Measurements from ENCODE around the gene OSBPL6. TPM values are rescaled to one million over a fixed set of nuclear protein-coding genes. Genes with fewer than 3 reads are reported as not detected.

The OSBPL6 gene
- total and polyA plus RNA-seq, 2 of the 13 experiments (the other 11 are each of a cell fraction or from before 2014, with no cell fraction given): 0.03 to 0.11 TPM

DNA sequence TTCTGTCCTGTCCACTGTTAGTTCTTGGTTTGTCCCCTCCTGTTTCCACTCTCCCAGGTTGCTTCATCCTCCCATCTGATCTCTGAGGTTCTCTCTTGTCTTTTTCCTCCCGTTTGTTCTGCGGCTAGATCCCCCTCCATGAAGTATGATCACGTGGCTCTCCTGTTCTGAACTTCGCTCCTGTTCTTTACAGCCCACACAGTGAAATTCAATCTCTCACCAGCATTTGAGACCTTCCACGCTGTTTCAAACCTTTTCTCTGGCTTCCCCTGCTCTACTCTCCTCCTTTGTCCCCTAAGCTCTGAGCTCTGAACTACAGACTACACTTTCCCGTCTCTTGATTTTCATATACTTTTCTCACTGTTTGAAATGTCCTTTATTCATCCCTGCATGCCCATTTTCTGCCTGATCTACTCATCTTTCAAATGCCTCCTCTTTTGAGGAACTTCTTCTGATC is 83.5 kb downstream of the OSBPL6 start (continued):
- TF ChIP-seq, protein P1, sequence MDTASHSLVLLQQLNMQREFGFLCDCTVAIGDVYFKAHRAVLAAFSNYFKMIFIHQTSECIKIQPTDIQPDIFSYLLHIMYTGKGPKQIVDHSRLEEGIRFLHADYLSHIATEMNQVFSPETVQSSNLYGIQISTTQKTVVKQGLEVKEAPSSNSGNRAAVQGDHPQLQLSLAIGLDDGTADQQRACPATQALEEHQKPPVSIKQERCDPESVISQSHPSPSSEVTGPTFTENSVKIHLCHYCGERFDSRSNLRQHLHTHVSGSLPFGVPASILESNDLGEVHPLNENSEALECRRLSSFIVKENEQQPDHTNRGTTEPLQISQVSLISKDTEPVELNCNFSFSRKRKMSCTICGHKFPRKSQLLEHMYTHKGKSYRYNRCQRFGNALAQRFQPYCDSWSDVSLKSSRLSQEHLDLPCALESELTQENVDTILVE (CRISPR knock-in tag; IDR thresholded peaks at IDR 0.05): 0 out of 2 replicates have a peak, but pooled peaks have one; percentile 32
- peak; percentile 60 for TF ChIP-seq PATZ1 (CRISPR knock-in tag; IDR thresholded peaks at IDR 0.05)
- no peak for TF ChIP-seq ZNF674 (CRISPR knock-in tag; IDR thresholded peaks at IDR 0.05; ENCODE audit: low read depth)
- TF ChIP-seq UBTF (CRISPR knock-in tag; IDR thresholded peaks at IDR 0.05): 0 out of 2 replicates have a peak, but pooled peaks have one; percentile 23
- no peak for TF ChIP-seq NFIB (CRISPR knock-in tag; IDR thresholded peaks at IDR 0.05; ENCODE audit: borderline replicate concordance)
- TF ChIP-seq, protein P2, sequence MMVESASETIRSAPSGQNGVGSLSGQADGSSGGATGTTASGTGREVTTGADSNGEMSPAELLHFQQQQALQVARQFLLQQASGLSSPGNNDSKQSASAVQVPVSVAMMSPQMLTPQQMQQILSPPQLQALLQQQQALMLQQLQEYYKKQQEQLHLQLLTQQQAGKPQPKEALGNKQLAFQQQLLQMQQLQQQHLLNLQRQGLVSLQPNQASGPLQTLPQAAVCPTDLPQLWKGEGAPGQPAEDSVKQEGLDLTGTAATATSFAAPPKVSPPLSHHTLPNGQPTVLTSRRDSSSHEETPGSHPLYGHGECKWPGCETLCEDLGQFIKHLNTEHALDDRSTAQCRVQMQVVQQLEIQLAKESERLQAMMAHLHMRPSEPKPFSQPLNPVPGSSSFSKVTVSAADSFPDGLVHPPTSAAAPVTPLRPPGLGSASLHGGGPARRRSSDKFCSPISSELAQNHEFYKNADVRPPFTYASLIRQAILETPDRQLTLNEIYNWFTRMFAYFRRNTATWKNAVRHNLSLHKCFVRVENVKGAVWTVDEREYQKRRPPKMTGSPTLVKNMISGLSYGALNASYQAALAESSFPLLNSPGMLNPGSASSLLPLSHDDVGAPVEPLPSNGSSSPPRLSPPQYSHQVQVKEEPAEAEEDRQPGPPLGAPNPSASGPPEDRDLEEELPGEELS (CRISPR knock-in tag; IDR thresholded peaks at IDR 0.05): peak; percentile 35; the same call in 1 of the 2 replicates
- TF ChIP-seq, protein P3, sequence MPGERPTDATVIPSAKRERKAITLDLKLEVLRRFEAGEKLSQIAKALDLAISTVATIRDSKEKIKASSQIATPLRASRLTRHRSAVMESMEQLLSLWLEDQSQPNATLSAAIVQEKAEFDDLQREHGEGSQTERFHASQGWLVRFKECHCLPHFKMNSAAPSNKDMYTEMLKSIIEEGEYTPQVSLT (CRISPR knock-in tag; IDR thresholded peaks at IDR 0.05; ENCODE audit: borderline replicate concordance, low read depth): no peak
- peak; percentile 52; the same call in 1 of the 2 replicates for TF ChIP-seq ZNF644 (CRISPR knock-in tag; IDR thresholded peaks at IDR 0.05; ENCODE audit: low read depth)
- TF ChIP-seq THAP11 (CRISPR knock-in tag; IDR thresholded peaks at IDR 0.05): peak; percentile 59
- peak; percentile 44; the same call in 1 of the 2 replicates for TF ChIP-seq MED1 (CRISPR knock-in tag; IDR thresholded peaks at IDR 0.05)
- TF ChIP-seq SNRNP70 (IDR thresholded peaks at IDR 0.05; ENCODE audit: low read depth, low read length): no peak
- peak; percentile 70; the same call in 1 of the 2 replicates for TF ChIP-seq ZNF331 (CRISPR knock-in tag; IDR thresholded peaks at IDR 0.05)
- no peak for TF ChIP-seq REXO4 (CRISPR knock-in tag; IDR thresholded peaks at IDR 0.05; ENCODE audit: borderline replicate concordance)
- TF ChIP-seq, protein P4, sequence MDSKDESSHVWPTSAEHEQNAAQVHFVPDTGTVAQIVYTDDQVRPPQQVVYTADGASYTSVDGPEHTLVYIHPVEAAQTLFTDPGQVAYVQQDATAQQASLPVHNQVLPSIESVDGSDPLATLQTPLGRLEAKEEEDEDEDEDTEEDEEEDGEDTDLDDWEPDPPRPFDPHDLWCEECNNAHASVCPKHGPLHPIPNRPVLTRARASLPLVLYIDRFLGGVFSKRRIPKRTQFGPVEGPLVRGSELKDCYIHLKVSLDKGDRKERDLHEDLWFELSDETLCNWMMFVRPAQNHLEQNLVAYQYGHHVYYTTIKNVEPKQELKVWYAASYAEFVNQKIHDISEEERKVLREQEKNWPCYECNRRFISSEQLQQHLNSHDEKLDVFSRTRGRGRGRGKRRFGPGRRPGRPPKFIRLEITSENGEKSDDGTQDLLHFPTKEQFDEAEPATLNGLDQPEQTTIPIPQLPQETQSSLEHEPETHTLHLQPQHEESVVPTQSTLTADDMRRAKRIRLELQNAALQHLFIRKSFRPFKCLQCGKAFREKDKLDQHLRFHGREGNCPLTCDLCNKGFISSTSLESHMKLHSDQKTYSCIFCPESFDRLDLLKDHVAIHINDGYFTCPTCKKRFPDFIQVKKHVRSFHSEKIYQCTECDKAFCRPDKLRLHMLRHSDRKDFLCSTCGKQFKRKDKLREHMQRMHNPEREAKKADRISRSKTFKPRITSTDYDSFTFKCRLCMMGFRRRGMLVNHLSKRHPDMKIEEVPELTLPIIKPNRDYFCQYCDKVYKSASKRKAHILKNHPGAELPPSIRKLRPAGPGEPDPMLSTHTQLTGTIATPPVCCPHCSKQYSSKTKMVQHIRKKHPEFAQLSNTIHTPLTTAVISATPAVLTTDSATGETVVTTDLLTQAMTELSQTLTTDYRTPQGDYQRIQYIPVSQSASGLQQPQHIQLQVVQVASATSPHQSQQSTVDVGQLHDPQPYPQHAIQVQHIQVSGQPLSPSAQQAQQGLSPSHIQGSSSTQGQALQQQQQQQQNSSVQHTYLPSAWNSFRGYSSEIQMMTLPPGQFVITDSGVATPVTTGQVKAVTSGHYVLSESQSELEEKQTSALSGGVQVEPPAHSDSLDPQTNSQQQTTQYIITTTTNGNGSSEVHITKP (CRISPR knock-in tag; IDR thresholded peaks at IDR 0.05; ENCODE audit: low read depth): 0 out of 2 replicates have a peak, but pooled peaks have one; percentile 37
- no peak for TF ChIP-seq PREB (CRISPR knock-in tag; IDR thresholded peaks at IDR 0.05)
- peak; percentile 53; the same call in 1 of the 2 replicates for TF ChIP-seq RXRB (CRISPR knock-in tag; IDR thresholded peaks at IDR 0.05; ENCODE audit: borderline replicate concordance)
